ENCODE results near the gene MPRIP.
"Not testable (repeated sequence)": the region's sequence is repeated elsewhere in the genome, so short reads cannot be mapped to it uniquely, and the experiment has no call there.

Gene MPRIP, protein sequence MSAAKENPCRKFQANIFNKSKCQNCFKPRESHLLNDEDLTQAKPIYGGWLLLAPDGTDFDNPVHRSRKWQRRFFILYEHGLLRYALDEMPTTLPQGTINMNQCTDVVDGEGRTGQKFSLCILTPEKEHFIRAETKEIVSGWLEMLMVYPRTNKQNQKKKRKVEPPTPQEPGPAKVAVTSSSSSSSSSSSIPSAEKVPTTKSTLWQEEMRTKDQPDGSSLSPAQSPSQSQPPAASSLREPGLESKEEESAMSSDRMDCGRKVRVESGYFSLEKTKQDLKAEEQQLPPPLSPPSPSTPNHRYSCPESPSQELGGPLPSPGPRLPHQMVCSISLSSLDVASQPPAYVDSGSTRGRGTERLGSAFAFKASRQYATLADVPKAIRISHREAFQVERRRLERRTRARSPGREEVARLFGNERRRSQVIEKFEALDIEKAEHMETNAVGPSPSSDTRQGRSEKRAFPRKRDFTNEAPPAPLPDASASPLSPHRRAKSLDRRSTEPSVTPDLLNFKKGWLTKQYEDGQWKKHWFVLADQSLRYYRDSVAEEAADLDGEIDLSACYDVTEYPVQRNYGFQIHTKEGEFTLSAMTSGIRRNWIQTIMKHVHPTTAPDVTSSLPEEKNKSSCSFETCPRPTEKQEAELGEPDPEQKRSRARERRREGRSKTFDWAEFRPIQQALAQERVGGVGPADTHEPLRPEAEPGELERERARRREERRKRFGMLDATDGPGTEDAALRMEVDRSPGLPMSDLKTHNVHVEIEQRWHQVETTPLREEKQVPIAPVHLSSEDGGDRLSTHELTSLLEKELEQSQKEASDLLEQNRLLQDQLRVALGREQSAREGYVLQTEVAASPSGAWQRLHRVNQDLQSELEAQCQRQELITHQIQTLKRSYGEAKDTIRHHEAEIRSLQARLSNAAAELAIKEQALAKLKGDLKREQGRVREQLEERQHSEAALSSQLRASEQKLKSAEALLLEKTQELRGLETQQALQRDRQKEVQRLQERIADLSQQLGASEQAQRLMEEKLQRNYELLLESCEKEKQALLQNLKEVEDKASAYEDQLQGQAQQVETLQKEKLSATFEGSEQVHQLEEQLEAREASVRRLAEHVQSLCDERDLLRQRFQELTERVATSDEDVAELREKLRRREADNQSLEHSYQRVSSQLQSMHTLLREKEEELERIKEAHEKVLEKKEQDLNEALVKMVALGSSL (N-terminal part only)

DNA sequence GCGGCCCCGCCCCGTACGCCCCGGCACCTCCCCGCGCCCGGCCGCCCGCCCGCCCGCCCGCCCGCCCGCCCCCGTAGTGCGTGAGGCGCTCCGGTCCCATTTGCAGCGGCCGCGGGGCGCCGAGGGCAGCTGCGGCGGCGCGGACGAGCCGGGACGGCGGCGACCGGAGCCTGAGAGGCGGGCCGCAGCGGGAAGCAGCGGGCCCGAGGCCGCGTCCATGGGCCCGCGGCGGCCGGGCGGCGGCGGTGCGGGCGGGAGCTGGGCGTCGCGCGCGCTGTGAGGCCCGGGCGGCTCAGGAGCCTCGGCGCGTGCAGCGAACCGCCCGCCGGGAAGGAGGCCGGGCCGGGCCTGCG is at the start of gene MPRIP:
Gene MPRIP, plus strand, starts transcription at position 74 of the 353 bp plus-strand sequence. CDS start 392 bp downstream, outside the sequence.
- peak within 1 kb of the TSS; percentile 93 for H2AFZ ChIP-seq
- H3K36me3 ChIP-seq (ENCODE audit: control insufficient read depth, insufficient read depth, low read length) = no peaks in the 10 kb centered on the region
- H3K9ac ChIP-seq = peak within 1 kb of the TSS; percentile 31
- H3K4me1 ChIP-seq = peaks cover 29% of the 10 kb centered on the region
- no peaks in the 10 kb centered on the region for H3K9me3 ChIP-seq (ENCODE audit: control insufficient read depth, low read length)
- TF ChIP-seq, protein P1, sequence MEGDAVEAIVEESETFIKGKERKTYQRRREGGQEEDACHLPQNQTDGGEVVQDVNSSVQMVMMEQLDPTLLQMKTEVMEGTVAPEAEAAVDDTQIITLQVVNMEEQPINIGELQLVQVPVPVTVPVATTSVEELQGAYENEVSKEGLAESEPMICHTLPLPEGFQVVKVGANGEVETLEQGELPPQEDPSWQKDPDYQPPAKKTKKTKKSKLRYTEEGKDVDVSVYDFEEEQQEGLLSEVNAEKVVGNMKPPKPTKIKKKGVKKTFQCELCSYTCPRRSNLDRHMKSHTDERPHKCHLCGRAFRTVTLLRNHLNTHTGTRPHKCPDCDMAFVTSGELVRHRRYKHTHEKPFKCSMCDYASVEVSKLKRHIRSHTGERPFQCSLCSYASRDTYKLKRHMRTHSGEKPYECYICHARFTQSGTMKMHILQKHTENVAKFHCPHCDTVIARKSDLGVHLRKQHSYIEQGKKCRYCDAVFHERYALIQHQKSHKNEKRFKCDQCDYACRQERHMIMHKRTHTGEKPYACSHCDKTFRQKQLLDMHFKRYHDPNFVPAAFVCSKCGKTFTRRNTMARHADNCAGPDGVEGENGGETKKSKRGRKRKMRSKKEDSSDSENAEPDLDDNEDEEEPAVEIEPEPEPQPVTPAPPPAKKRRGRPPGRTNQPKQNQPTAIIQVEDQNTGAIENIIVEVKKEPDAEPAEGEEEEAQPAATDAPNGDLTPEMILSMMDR (IDR thresholded peaks at IDR 0.05) = no peak
- H3K4me2 ChIP-seq (ENCODE audit: low read length) = peak within 1 kb of the TSS; percentile 85
- H3K4me3 ChIP-seq (ENCODE audit: low read depth, low read length) = peak within 1 kb of the TSS; percentile 56
- no peaks in the 10 kb centered on the region for H3K27me3 ChIP-seq (ENCODE audit: control insufficient read depth, insufficient read depth, low read length)
- H3K79me2 ChIP-seq = peaks cover 32% of the 10 kb centered on the region
- H3K27ac ChIP-seq = peak within 1 kb of the TSS; percentile 88

DNA sequence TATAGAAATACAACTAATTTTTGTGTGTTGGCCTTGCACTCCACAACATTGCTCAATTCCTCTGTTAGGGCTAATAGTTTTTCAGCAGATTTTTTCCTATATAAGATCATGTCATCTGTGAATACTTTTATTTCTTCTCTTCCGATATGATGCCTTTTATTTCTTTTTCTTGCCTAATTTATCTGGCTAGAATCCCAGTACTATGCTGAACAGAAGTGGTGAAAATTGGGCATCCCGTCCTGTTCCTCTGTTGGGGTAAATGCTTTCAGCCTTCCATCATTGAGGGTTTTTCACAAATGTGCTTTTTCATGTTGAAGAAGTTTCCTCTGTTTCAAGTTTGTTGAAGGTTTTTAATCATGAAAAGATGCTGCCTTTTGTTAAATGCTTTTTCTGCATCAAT is 47.6 kb upstream of the MPRIP start:
- Histone ChIP-seq H3K27me3 (ENCODE audit: control insufficient read depth, insufficient read depth, low read length) (no peaks in the 10 kb centered on the region), H3K4me2 (ENCODE audit: low read length) (no peak overlapping the region), H3K4me1 (no peaks in the 10 kb centered on the region), H3K27ac (no peak overlapping the region), H3K9ac (no peak overlapping the region), H2AFZ (no peak overlapping the region), H3K36me3 (ENCODE audit: control insufficient read depth, insufficient read depth, low read length) (no peaks in the 10 kb centered on the region), H3K9me3 (ENCODE audit: control insufficient read depth, low read length) (no peaks in the 10 kb centered on the region), H3K79me2 (no peaks in the 10 kb centered on the region), H3K4me3 (ENCODE audit: low read depth, low read length) (no peak overlapping the region)
- TF ChIP-seq, protein P1 (IDR thresholded peaks at IDR 0.05) = no peak

DNA sequence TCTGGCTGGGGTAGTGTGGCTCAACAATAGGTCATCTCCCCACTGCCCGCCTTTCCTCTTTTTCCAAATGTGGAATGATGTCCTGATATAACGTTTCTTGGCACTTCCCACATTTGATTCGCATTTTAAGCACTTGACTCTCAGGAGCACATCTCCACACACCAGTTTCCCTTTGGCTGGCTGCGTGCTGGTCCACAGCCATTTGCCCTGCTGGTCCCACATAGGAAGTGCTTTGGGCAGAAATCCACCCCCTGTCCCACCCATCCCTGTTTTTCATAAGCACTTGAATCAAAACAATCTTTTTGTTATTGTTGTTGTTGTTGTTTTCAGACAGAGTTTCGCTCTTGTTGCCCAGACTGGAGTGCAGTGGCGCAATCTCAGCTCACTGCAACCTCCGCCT is 46.3 kb upstream of the MPRIP start:
- H3K9ac ChIP-seq = no peak overlapping the region
- H3K27ac ChIP-seq = no peak overlapping the region
- H3K4me1 ChIP-seq = no peaks in the 10 kb centered on the region
- H3K36me3 ChIP-seq (ENCODE audit: control insufficient read depth, insufficient read depth, low read length) = no peaks in the 10 kb centered on the region
- H2AFZ ChIP-seq = no peak overlapping the region
- no peaks in the 10 kb centered on the region for H3K79me2 ChIP-seq
- H3K4me3 ChIP-seq (ENCODE audit: low read depth, low read length) = no peak overlapping the region
- no peak overlapping the region for H3K4me2 ChIP-seq (ENCODE audit: low read length)
- no peaks in the 10 kb centered on the region for H3K27me3 ChIP-seq (ENCODE audit: control insufficient read depth, insufficient read depth, low read length)
- H3K9me3 ChIP-seq (ENCODE audit: control insufficient read depth, low read length) = no peaks in the 10 kb centered on the region
- TF ChIP-seq, protein P1 (IDR thresholded peaks at IDR 0.05) = no peak

DNA sequence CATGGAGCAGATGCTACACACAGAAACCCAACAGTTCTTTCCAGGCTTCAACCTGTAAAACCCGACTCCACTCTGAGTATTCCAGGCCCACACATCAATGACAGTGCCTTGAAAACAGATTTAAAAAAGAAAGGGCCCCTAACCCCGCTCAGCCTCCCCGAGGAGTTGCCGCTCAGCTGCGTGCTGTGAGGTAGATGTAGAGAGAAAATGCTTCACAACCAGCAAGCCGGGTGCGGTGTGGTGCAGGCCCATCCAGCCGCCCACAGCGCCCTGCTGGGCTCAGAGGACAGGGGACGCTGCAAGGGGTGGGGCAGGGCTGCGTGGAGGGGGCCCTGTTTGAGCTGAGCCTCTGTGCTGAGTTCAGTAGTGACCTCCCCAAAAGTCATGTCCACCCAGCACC is 45.5 kb upstream of the MPRIP start:
- H3K27me3 ChIP-seq (ENCODE audit: control insufficient read depth, insufficient read depth, low read length); H3K36me3 ChIP-seq (ENCODE audit: control insufficient read depth, insufficient read depth, low read length); H3K4me2 ChIP-seq (ENCODE audit: low read length); H3K9ac ChIP-seq; H3K4me3 ChIP-seq (ENCODE audit: low read depth, low read length); H2AFZ ChIP-seq; H3K27ac ChIP-seq; H3K4me1 ChIP-seq; H3K9me3 ChIP-seq (ENCODE audit: control insufficient read depth, low read length); H3K79me2 ChIP-seq: not testable (repeated sequence)
